Measurements from ENCODE around the gene SMARCB1. TPM values are rescaled to one million over a fixed set of nuclear protein-coding genes. Genes with fewer than 3 reads are reported as not detected.

The SMARCB1 gene
- total RNA-seq, 4 donors from 2014 or later, result 39.1 to 64.4 (median 51.6) TPM

DNA sequence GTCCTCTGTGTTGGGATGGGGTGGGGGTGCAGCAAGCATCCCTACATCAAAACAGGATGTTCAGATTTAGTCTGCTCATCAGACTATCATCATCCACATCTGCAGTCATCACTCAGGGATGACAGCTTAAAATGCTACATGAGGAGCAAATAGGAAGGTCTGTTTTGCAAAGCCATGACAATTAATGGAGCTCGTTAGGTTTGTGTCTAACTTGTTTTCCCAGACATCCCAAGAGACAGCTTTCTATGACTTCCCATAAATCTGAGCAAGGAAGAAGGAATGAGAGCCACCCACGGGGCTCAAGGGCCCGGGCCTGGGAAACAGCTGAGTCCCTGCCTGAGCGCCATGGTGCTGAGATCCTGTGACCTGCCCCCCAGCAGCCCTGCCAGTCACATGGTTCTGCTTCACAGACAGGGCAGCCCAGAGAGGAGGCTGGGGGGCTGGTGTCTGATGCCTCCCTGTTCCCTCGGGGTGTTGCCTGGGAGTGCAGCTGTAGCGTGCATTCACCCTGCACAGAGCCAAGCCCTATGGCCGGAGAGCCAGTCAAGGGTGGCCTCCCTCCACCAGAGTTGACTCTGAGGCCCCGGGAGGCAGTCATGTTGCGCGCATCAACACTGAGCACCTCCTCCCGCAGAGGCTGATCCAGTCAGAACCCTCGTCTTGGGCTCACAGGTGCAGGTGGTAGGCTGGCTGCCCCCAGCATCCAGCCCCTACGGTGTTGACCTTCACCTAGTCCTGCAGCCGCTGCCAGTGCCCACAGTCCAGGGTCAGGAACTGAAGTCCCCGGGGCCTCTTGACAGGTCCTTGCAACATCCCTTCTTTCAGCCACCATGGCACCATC lies 40.0 kb downstream of the SMARCB1 start:
- H3K27ac ChIP-seq, result no peak overlapping the region

DNA sequence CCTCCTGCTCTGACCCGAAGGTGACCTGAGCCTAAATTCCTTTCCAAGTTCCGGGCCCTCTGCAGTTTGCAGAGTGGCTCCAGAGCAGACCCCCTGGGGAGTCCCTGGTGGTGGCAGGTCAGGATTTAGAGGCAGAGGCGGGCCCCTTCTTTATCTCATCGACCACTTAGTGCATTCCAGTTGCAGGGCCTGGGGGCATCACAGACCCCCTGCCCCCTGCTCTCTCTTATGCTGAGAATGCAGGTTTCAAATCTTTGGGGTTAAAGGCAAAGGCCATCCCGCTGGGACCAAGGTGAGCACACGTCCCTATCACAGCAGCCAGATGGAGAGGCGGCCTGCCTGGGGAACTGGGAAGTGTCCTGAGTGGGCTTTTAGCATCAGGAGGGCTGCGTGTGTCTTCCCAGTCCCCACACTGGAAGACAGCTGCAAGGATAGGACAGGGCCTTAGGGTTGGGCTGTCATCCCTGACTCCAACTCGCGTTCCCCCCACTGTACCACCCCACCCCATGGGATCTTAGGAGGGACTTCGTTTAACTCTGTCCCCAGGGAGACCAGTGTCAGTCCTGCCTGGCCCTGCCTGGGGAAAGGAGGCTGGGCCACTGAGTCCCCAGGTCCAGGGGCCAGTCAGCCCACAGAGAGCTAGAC lies 40.7 kb downstream of the SMARCB1 start:
- no peaks in the 10 kb centered on the region for H3K36me3 ChIP-seq
- H3K27me3 ChIP-seq, result no peaks in the 10 kb centered on the region
- no peak overlapping the region for H3K27ac ChIP-seq
- DNase-seq, result no peak
- no peaks in the 10 kb centered on the region for H3K4me1 ChIP-seq
- no peak overlapping the region for H3K4me3 ChIP-seq
- intact Hi-C loops (cut with DNase I; ENCODE audit: low total_unique reads), result no loop called here
- H3K9me3 ChIP-seq, result no peaks in the 10 kb centered on the region
- TF ChIP-seq, protein P1, sequence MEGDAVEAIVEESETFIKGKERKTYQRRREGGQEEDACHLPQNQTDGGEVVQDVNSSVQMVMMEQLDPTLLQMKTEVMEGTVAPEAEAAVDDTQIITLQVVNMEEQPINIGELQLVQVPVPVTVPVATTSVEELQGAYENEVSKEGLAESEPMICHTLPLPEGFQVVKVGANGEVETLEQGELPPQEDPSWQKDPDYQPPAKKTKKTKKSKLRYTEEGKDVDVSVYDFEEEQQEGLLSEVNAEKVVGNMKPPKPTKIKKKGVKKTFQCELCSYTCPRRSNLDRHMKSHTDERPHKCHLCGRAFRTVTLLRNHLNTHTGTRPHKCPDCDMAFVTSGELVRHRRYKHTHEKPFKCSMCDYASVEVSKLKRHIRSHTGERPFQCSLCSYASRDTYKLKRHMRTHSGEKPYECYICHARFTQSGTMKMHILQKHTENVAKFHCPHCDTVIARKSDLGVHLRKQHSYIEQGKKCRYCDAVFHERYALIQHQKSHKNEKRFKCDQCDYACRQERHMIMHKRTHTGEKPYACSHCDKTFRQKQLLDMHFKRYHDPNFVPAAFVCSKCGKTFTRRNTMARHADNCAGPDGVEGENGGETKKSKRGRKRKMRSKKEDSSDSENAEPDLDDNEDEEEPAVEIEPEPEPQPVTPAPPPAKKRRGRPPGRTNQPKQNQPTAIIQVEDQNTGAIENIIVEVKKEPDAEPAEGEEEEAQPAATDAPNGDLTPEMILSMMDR (IDR thresholded peaks at IDR 0.05), result no peak
- TF ChIP-seq POLR2A (IDR thresholded peaks at IDR 0.05), result no peak

More for the DNA sequence above, 40.0 kb downstream of the SMARCB1 start:
- Histone ChIP-seq H3K4me1 (no peaks in the 10 kb centered on the region), H3K9me3 (no peaks in the 10 kb centered on the region), H3K36me3 (no peaks in the 10 kb centered on the region), H3K27me3 (no peaks in the 10 kb centered on the region), H3K4me3 (no peak overlapping the region)
- intact Hi-C loops (cut with DNase I; ENCODE audit: low total_unique reads), result no loop called here
- no peak for TF ChIP-seq POLR2A (IDR thresholded peaks at IDR 0.05)
- TF ChIP-seq, protein P1 (IDR thresholded peaks at IDR 0.05), result no peak
- no peak for DNase-seq

DNA sequence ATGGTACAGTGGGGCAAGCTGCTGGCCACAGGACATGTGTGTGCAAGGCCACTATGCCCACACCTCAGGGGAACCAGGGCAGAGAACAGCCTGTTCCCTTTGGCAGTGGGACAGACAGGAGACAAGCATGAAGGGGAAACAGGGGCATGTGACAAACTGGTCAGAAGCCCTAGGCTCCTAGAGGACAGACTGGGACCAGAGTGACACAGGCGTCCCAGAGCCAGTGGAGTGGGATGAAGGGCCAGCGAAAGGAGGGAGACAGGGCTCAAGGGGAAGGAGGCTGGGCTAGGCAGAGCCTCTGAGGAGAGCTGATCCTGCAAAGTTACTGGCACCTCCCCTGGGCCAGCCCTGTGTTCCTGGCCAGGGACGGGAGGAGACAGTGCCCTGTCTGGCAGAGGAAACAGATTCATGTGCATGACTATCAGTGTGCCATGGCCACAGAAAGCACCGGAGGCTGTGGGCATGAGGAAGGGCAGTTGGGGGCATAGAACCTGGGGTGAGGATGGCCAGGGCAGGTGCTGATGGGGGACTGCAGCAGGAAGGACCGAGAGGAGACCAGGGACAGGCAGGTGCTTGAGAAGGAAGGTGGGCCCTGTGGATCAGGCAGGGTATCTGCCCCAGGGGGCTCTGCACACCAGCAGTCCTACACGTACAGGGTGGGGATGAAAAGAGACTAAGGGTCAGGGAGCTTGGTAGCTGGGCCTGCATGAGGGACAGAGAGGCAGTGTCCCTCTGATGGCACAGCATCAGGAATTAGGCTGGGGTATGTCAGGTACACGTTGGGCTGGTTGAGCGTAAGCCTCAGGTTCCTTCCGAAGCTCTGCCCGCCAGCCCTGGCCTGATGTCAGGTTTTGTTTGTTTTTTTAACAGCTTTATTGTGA lies 42.3 kb downstream of the SMARCB1 start:
- H3K27ac ChIP-seq, result no peak overlapping the region
- no peaks in the 10 kb centered on the region for H3K9me3 ChIP-seq
- DNase-seq, result no peak
- no peak overlapping the region for H3K4me3 ChIP-seq
- no peaks in the 10 kb centered on the region for H3K36me3 ChIP-seq
- intact Hi-C loops (cut with DNase I; ENCODE audit: low total_unique reads), result no loop called here
- H3K27me3 ChIP-seq, result no peaks in the 10 kb centered on the region
- no peaks in the 10 kb centered on the region for H3K4me1 ChIP-seq
- TF ChIP-seq, protein P1 (IDR thresholded peaks at IDR 0.05), result no peak
- TF ChIP-seq POLR2A (IDR thresholded peaks at IDR 0.05), result no peak

DNA sequence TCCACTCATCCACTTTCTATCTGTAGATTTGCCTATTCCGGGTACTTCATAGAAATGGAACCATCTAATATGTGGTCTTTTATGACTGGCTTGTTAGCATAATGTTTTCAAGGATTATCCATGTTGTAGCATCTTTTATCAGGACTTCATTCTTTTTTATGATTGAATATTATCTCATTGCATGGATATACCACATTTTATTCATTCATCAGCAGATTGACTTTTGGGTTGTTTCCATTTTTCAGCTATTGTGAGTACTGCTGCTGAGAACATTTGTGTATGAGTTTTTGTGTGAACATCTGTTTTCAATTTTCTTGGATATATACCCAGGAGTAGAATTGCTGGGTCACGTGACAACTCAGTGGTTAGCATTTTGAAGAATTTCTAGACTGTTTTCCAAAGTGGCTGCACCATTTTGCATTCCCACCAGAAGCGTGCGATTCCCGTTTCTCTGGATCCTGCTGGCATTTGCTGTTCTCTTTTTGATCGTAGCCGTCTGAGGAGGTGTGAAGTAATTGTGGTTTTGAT lies 43.1 kb downstream of the SMARCB1 start:
- Histone ChIP-seq H3K9me3 (no peaks in the 10 kb centered on the region), H3K27ac (no peak overlapping the region), H3K4me3 (no peak overlapping the region), H3K27me3 (no peaks in the 10 kb centered on the region), H3K4me1 (no peaks in the 10 kb centered on the region), H3K36me3 (no peaks in the 10 kb centered on the region)
- TF ChIP-seq, protein P1 (IDR thresholded peaks at IDR 0.05), result no peak
- TF ChIP-seq POLR2A (IDR thresholded peaks at IDR 0.05), result no peak
- intact Hi-C loops (cut with DNase I; ENCODE audit: low total_unique reads), result no loop called here
- DNase-seq, result no peak
